K562 (cell line): ENCODE measurements around the gene TMPO. TPM values are rescaled to one million over a fixed set of nuclear protein-coding genes. Genes with fewer than 3 reads are reported as not detected.

Experiments used
- COPS2 ChIP-seq: fragments of 450-650 bp; conservative IDR thresholded peaks from 2 replicates; pipeline ENCODE4 v1.6.1; 2016; ENCODE audit warnings: mild to moderate bottlenecking, moderate library complexity
- FOXA1 ChIP-seq: fragments of 450-650 bp; IDR thresholded peaks from 2 replicates; pipeline ENCODE4 v1.6.1; 2016; ENCODE audit warnings: mild to moderate bottlenecking, borderline replicate concordance
- FOXJ3 ChIP-seq: sonication (generic); formaldehyde crosslinking; IDR thresholded peaks from 2 replicates; pipeline ENCODE4 v1.4.0; 2020; ENCODE audit warnings: mild to moderate bottlenecking, missing genetic modification reagents
- HDAC2 ChIP-seq: fragments of 450-650 bp; IDR thresholded peaks from 2 replicates; pipeline ENCODE4 v1.6.1; 2016; ENCODE audit warnings: mild to moderate bottlenecking
- HDAC8 ChIP-seq: fragments of 450-650 bp; IDR thresholded peaks from 2 replicates; pipeline ENCODE4 v1.6.1; 2016; ENCODE audit warnings: mild to moderate bottlenecking, missing genetic modification characterization, moderate library complexity, missing compliant biosample characterization
- REST ChIP-seq, 2 experiments: fragments of 450-650 bp; formaldehyde crosslinking in 1 of 2; IDR thresholded peaks; 2 replicates each; pipeline versions ENCODE4 v1.4.0 to v1.6.1; 2014 to 2020; ENCODE audit warnings: mild to moderate bottlenecking in 2 of 2, borderline replicate concordance in 1 of 2, low read depth in 1 of 2
- SIN3B ChIP-seq: fragments of 450-650 bp; IDR thresholded peaks from 2 replicates; pipeline ENCODE4 v1.6.1; 2017; ENCODE audit warnings: low read depth, mild to moderate bottlenecking, moderate library complexity
- STAT6 ChIP-seq: sonication (generic); formaldehyde crosslinking; IDR thresholded peaks from 2 replicates; pipeline ENCODE4 v1.8.1; 2023; ENCODE audit warnings: mild to moderate bottlenecking, missing genetic modification reagents
- TAF9B ChIP-seq: fragments of 450-650 bp; IDR thresholded peaks from 2 replicates; pipeline ENCODE4 v1.6.1; 2018; ENCODE audit warnings: mild to moderate bottlenecking; ENCODE audit not compliant: partially characterized antibody
- TRIM25 ChIP-seq: fragments of 450-650 bp; IDR thresholded peaks from 2 replicates; pipeline ENCODE4 v1.7.0; 2016; ENCODE audit warnings: borderline replicate concordance
- ZHX1 ChIP-seq: fragments of 150-350 bp; conservative IDR thresholded peaks from 2 replicates; pipeline ENCODE4 v1.6.1; 2014; ENCODE audit warnings: low read length
- polyA plus RNA-seq, 8 experiments: library from polyadenylated mRNA; depleted of rRNA in 4 of 8; stranded (reverse) in 5 of 8; unstranded in 3 of 8; fragments of >200 nt; fragmentation: Nextera tagmentation in 2 of 8; fragmentation: Illumina TruSeq in 1 of 8; extraction: Ambion mirVana in 2 of 8; extraction: Trizol in 1 of 8; gene quantifications; 2 replicates each; pipeline versions ENCODE4 v1.2.1 to v1.2.3, GENCODE V29; 2011 to 2014; ENCODE audit warnings: inconsistent platforms in 1 of 8, missing spikeins in 1 of 8
- total RNA-seq, 7 experiments: library from RNA; depleted of rRNA in 6 of 7; stranded (reverse); fragments of >200 nt in 6 of 7; fragmentation: Illumina TruSeq in 2 of 7; extraction: Trizol in 2 of 7; gene quantifications; 2 replicates each; pipeline versions ENCODE4 v1.2.1 to v1.2.3, GENCODE V29; 2011 to 2021; ENCODE audit warnings: low replicate concordance in 1 of 7

The TMPO gene
- total and polyA plus RNA-seq, 9 of the 15 experiments (the other 6 are each of a cell fraction or from before 2014, with no cell fraction given) = 62.1 to 263 (median 182) TPM

- TF ChIP-seq TRIM25 (no peak), HDAC8 (tag) (no peak), STAT6 (CRISPR knock-in tag) (no peak), SIN3B (peak; percentile 63; the same call in 1 of the 2 replicates), FOXJ3 (CRISPR knock-in tag) (no peak), REST (IDR thresholded peaks at IDR 0.05; ENCODE audit: borderline replicate concordance) (no peak), REST (CRISPR knock-in tag; IDR thresholded peaks at IDR 0.05; ENCODE audit: low read depth) (no peak), COPS2 (no peak), ZHX1 (0 out of 2 replicates have a peak, but pooled peaks have one; percentile 70), HDAC2 (no peak), TAF9B (peak; percentile 89), FOXA1 (no peak)
These were observed 78.1 kb downstream of the TMPO start, which contains the start of gene SLC25A3 (continued) for GRCh38 chr12:98593351-98594049.
